PC-9 (cell line): Measurements from ENCODE around the gene ABCA6. TPM values are rescaled to one million over a fixed set of nuclear protein-coding genes. Genes with fewer than 3 reads are reported as not detected.

Experiments used
- BruUV-seq: library from RNA; stranded (reverse); fragments of 400-500 nt; replicated peaks from 2 replicates; lab custom pipeline; 2021; lab: Mats Ljungman, UMichigan
- CTCF ChIA-PET: fragments of 300-600 bp; sonication (Branson Sonifier 250); formaldehyde crosslinking; loops from one replicate; lab custom pipeline; 2022; ENCODE audit warnings: antibody characterized with exemption; lab: Charles Lee
- POLR2A ChIA-PET: fragments of 300-600 bp; sonication (Branson Sonifier 250); formaldehyde crosslinking; loops from one replicate; lab custom pipeline; 2022; ENCODE audit warnings: antibody characterized with exemption; ENCODE audit not compliant: unreplicated experiment; lab: Charles Lee
- DNase-seq, 2 experiments: peaks; one replicate each; pipeline versions ENCODE4 v3.0.0 to v3.0.0-alpha.2; 2015 to 2022; ENCODE audit warnings: mixed read lengths in 1 of 2
- H2AFZ ChIP-seq: fragments of 200-600 bp; sonication (generic); 2 replicates; pipeline ENCODE4 v1.8.1; 2017; ENCODE audit warnings: antibody characterized with exemption
- H3F3A ChIP-seq: fragments of 200-600 bp; sonication (generic); 2 replicates; pipeline ENCODE4 v1.8.1; 2017; ENCODE audit warnings: antibody characterized with exemption, mild to moderate bottlenecking, low read depth; ENCODE audit not compliant: insufficient read depth
- H3K27ac ChIP-seq: fragments of 200-600 bp; sonication (generic); 2 replicates; pipeline ENCODE4 v1.6.1; 2016; ENCODE audit warnings: mixed run types
- H3K27me3 ChIP-seq: fragments of 200-600 bp; sonication (generic); 2 replicates; pipeline ENCODE4 v1.6.1; 2016; ENCODE audit warnings: low read depth, mixed run types; ENCODE audit not compliant: insufficient read depth
- H3K36me3 ChIP-seq: fragments of 200-600 bp; sonication (generic); 2 replicates; pipeline ENCODE4 v1.6.1; 2016; ENCODE audit warnings: low read depth, mixed run types
- H3K4me1 ChIP-seq: fragments of 200-600 bp; sonication (generic); replicated peaks from 2 replicates; pipeline ENCODE4 v1.6.1; 2016; ENCODE audit warnings: mixed run types; ENCODE audit not compliant: insufficient read depth
- H3K4me2 ChIP-seq: fragments of 200-600 bp; sonication (generic); 2 replicates; pipeline ENCODE4 v1.6.1; 2017; ENCODE audit warnings: mixed run types
- H3K4me3 ChIP-seq: fragments of 200-600 bp; sonication (generic); 2 replicates; pipeline ENCODE4 v1.6.1; 2016; ENCODE audit warnings: mixed run types
- H3K79me2 ChIP-seq: fragments of 200-600 bp; sonication (generic); 2 replicates; pipeline ENCODE4 v1.6.1; 2017; ENCODE audit warnings: low read depth, mixed run types
- H3K9me2 ChIP-seq: fragments of 200-600 bp; sonication (generic); 2 replicates; pipeline ENCODE4 v1.8.1; 2017; ENCODE audit warnings: mild to moderate bottlenecking; ENCODE audit not compliant: insufficient read depth
- H3K9me3 ChIP-seq: fragments of 200-600 bp; sonication (generic); 2 replicates; pipeline ENCODE4 v1.8.1; 2016; ENCODE audit warnings: low read depth; ENCODE audit not compliant: insufficient read depth
- H4K20me1 ChIP-seq: fragments of 200-600 bp; sonication (generic); 2 replicates; pipeline ENCODE4 v1.8.1; 2017; ENCODE audit not compliant: insufficient read depth
- CTCF ChIP-seq: fragments of 200-600 bp; sonication (generic); conservative IDR thresholded peaks from 2 replicates; pipeline ENCODE4 v1.6.1; 2017; ENCODE audit warnings: mixed run types, antibody characterized with exemption, mild to moderate bottlenecking, moderate library complexity
- EZH2 ChIP-seq: fragments of 200-600 bp; sonication (generic); IDR thresholded peaks from 2 replicates; pipeline ENCODE4 v1.8.0; 2017; ENCODE audit warnings: antibody characterized with exemption, low read depth
- intact Hi-C: fragments of 100-400 bp; cut with micrococcal nuclease; formaldehyde crosslinking; loops from one replicate; pipeline ENCODE4 v1.10.0; 2022; ENCODE audit not compliant: unreplicated experiment
- total RNA-seq: library from RNA; stranded (reverse); gene quantifications from 2 replicates; pipeline ENCODE4 v1.2.3, GENCODE V29; 2021

Gene ABCA6
- total RNA-seq, 1 experiment from 2014 or later, result not detected

DNA sequence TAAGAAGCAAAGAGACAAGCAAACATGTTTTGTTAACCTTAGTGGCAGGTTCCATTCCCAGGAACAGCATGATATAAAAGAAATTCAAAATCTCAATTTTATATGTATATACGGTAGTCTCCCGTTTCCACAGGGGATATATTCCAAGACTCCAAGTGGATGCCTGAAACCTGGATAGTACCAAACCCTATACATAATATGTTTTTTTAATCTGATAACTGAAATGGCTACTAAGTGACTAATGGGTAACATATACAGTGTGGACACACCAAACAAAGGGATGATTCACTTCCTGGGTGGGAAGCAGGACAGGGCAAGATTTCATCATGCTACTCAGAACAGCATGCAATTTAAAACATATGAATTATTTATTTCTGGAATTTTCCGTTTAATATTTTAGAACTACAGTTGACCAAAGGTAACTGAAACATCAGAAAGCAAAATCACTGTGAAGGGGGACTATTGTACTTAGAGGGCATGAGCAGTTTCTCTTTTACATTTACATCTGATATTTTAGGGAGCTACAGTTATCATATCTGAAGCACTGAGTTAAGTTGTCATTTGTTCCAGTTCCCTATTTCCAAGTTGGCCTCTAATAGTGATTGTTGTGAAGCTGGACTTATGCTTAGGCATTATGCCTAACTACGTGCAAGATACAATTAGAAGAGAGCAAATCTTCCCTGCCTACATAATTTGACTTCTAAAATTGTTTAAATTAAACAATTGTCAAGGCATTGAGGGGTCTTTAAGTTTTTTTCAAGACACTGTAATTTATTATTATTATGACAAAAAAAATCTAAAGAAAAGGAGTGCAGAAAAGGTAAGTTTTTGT, 34.1 kb upstream of the ABCA6 start:
- no peaks in the 10 kb centered on the region; the same call in 1 of the 2 replicates for H3K9me3 ChIP-seq
- H3K4me1 ChIP-seq, result peaks cover 14% of the 10 kb centered on the region
- H3K79me2 ChIP-seq, result no peaks in the 10 kb centered on the region
- no peaks in the 10 kb centered on the region for H3K36me3 ChIP-seq
- ChIA-PET POLR2A (interaction anchor here (0.6 kb wide), 1 partner anchor 68 kb away, joined by 3 read pairs; no protein-coding TSS in a partner anchor), CTCF (no interaction called here)
- TF ChIP-seq EZH2, result no peak
- no peak for TF ChIP-seq CTCF
- intact Hi-C loops, result no loop called here
- no TSS peak for BruUV-seq
- H3K9me2 ChIP-seq, result no peaks in the 10 kb centered on the region
- H2AFZ ChIP-seq, result peak overlapping the region; percentile 76
- H3K4me3 ChIP-seq, result no peak overlapping the region
- H3K27me3 ChIP-seq, result no peaks in the 10 kb centered on the region
- no peaks in the 10 kb centered on the region for H4K20me1 ChIP-seq
- DNase-seq, result peak; percentile 6 to 70
- no peaks in the 10 kb centered on the region for H3F3A ChIP-seq
- peak overlapping the region; percentile 77 for H3K27ac ChIP-seq
- peak overlapping the region; percentile 41 for H3K4me2 ChIP-seq

DNA sequence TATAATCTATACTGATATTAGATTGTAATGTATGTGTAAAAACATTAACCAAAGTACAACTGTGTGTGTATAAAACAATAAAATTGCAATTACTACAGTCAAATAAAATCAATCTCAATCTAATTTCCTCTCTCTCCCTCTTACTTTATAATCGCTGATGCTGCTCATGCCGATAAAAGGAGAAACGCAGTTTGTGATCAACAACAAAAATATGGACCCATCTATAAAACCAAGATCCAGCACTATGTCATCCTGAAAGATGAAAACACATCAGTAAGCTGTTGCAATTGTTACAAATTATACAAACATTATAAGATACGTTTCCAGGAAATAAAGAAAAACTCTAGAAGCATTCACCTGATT, 33.5 kb upstream of the ABCA6 start:
- Histone ChIP-seq H3K9me2 (no peaks in the 10 kb centered on the region), H3K27me3 (no peaks in the 10 kb centered on the region), H3K4me3 (no peak overlapping the region), H3K36me3 (no peaks in the 10 kb centered on the region), H3K4me1 (peaks cover 14% of the 10 kb centered on the region), H3K9me3 (no peaks in the 10 kb centered on the region; the same call in 1 of the 2 replicates), H2AFZ (peak overlapping the region; percentile 76), H3K27ac (peak overlapping the region; percentile 77), H3K4me2 (peak overlapping the region; percentile 41; the same call in 1 of the 2 replicates), H3K79me2 (no peaks in the 10 kb centered on the region), H4K20me1 (no peaks in the 10 kb centered on the region), H3F3A (no peaks in the 10 kb centered on the region)
- ChIA-PET POLR2A (no interaction called here), CTCF (no interaction called here)
- DNase-seq, result no peak
- TF ChIP-seq EZH2, result no peak
- no peak for TF ChIP-seq CTCF
- intact Hi-C loops, result no loop called here
- no TSS peak for BruUV-seq

DNA sequence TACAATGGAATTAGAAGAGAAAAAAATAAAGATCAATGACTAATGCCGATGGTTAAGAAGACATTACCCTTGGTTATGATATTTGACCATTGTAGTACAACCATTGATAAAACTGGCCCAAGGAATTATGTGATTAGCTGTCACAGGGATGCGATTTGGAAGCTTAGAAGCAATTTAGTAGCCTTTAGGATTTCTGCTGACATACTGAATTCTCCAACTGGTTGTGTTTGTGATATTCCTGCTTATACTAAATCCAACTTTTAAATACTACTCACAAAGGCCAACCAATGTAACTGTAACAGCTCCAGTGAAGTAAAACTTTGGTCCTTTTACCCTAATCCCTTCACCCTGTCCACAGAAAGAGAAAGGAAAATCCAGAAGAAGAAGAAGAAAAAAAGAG, 31.4 kb upstream of the ABCA6 start:
- H3F3A ChIP-seq, result no peaks in the 10 kb centered on the region
- H3K9me2 ChIP-seq, result no peaks in the 10 kb centered on the region
- no peak for TF ChIP-seq CTCF
- no peak for TF ChIP-seq EZH2
- H2AFZ ChIP-seq, result no peak overlapping the region
- no peak overlapping the region for H3K4me3 ChIP-seq
- no peak for DNase-seq
- H3K27ac ChIP-seq, result no peak overlapping the region
- ChIA-PET POLR2A (no interaction called here), CTCF (no interaction called here)
- H3K4me1 ChIP-seq, result peaks cover 14% of the 10 kb centered on the region
- no peaks in the 10 kb centered on the region; the same call in 1 of the 2 replicates for H3K9me3 ChIP-seq
- intact Hi-C loops, result no loop called here
- H3K4me2 ChIP-seq, result no peak overlapping the region
- no TSS peak for BruUV-seq
- H3K36me3 ChIP-seq, result no peaks in the 10 kb centered on the region
- H3K79me2 ChIP-seq, result no peaks in the 10 kb centered on the region
- H3K27me3 ChIP-seq, result no peaks in the 10 kb centered on the region
- no peaks in the 10 kb centered on the region for H4K20me1 ChIP-seq
